Astrocyte of the cerebellum (primary cell): Measurements from ENCODE around the gene CDC73.
"Not testable (repeated sequence)": the region's sequence is repeated elsewhere in the genome, so short reads cannot be mapped to it uniquely, and the experiment has no call there.

Experiments used
- DNase-seq: peaks from one replicate; pipeline ENCODE4 v3.0.0-alpha.2; 2011; ENCODE audit warnings: low read depth
- H3K4me3 ChIP-seq: 2 replicates; pipeline ENCODE4 v1.5.1; 2011; ENCODE audit warnings: mild to moderate bottlenecking, low read depth, low read length, moderate library complexity
- CTCF ChIP-seq: IDR thresholded peaks from 2 replicates; pipeline ENCODE4 v1.5.1; 2012; ENCODE audit warnings: low read length, low read depth, moderate library complexity, mild to moderate bottlenecking; ENCODE audit errors: missing control alignments
- in situ Hi-C: cut with HindIII; loops from 2 replicates; pipeline ENCODE4 v1.10.0; 2017; ENCODE audit warnings: low sequenced_read_pairs

The CDC73 gene

GRCh38 chr1:193262661-193263060 lies 140.8 kb downstream of the CDC73 start:
- in situ Hi-C loops = no loop called here
- no peak for TF ChIP-seq CTCF
- DNase-seq = no peak
- no peak overlapping the region for H3K4me3 ChIP-seq

DNA sequence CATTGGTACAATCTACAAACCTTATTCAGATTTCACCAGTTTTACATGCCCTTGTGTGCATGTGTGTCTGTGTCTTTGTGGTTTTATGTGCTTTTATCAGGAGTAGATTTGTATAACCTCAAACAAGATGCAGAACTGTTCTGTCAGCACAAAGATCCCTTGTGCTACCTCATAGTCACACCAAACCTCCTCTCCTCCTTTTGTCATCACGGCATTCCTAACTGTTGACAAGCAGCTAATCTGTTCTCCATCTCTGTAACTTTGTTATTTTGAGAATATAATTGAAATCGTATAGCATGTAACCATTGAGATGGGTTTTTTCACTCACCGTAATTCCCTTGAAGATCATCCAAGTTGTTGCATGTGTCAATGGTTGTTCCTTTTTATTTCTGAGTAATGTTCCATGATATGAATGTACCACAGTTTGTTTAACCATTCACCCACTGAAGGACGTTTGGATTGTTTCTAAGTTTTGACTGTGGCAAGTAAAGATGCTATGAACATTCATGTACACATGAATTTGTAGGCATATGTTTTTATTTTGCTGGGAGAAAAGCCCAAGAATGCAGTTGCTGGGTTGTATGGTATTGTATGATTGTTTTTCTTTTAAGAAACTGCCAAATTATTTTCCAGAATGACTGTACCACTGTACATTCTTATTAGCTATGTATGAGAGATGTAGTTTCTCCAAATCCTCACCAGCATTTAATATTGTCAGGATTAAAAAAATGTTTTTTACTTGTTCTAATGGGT lies 142.7 kb downstream of the CDC73 start:
- DNase-seq = no peak
- TF ChIP-seq CTCF = no peak
- H3K4me3 ChIP-seq = no peak overlapping the region
- in situ Hi-C loops = no loop called here

- no peak for DNase-seq
- in situ Hi-C loops = no loop called here
- no peak overlapping the region for H3K4me3 ChIP-seq
- TF ChIP-seq CTCF = no peak
These were observed 143.9 kb downstream of the CDC73 start for GRCh38 chr1:193265716-193266115.

DNA sequence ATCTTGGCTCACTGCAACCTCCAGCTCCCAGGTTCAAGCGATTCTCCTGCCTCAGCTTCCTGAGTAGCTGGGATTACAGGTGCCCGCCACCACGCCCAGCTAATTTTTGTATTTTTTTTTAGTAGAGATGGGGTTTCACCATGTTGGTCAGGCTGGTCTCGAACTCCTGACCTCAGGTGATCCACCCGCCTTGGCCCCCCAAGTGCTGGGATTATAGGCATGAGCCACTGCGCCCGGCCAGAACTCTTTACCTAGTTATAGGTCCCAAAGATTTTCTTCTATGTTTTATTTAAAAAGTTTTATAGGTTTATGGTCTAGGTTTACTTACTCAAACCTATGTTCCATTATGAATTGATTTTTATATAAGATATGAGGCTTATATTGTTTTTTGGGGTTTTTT lies 145.0 kb downstream of the CDC73 start:
- in situ Hi-C loops, H3K4me3 ChIP-seq, DNase-seq: not testable (repeated sequence)

- no peak overlapping the region for H3K4me3 ChIP-seq
- no peak for TF ChIP-seq CTCF
- DNase-seq = peak; percentile 88
- in situ Hi-C loops = no loop called here
These were observed 149.2 kb downstream of the CDC73 start for GRCh38 chr1:193270996-193271395.

DNA sequence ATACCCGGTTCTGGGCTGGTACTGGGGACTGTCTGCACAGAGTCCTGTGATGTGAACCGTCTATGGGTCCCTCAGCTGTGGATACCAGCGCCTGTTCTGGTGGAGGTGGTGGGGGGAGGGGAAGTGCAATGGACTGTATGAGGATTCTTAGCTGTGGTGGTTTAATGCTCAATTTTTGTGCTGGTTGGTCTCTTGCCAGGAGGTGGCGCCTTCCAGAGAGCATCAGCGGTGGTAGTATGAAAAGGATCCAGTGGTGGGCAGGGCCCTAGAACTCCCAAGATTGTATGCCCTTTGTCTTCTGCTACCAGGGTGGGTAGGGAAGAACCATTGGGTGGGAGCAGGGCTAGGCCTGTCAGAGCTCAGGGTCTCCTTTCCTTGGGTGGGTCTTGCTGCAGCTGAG lies 153.9 kb downstream of the CDC73 start:
- DNase-seq = no peak
- in situ Hi-C loops = no loop called here
- no peak overlapping the region for H3K4me3 ChIP-seq
- TF ChIP-seq CTCF = no peak

DNA sequence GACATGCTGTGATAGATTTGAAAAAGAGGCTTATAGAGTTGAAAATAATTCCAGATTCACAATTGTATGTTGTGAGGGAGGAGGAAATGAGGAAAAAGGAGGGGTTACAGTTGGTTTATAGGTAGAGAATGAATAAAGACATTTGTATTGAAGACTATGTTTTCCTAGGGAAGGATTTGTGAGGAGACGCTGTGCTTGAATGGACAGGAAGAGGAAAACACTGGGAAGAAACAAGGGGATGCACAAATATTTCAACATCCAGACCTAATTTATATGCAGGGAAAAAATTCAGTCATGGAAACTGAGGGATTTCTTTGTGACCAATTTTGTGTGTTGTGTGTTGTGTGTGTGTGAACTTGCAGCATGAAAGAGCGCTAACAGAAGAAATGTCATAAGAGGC lies 157.1 kb downstream of the CDC73 start:
- H3K4me3 ChIP-seq = no peak overlapping the region
- TF ChIP-seq CTCF = no peak
- no peak for DNase-seq
- in situ Hi-C loops = no loop called here
